HepG2 (cell line): ENCODE measurements around the gene BCAS4. TPM values are rescaled to one million over a fixed set of nuclear protein-coding genes. Genes with fewer than 3 reads are reported as not detected.

Experiments
- ERF ChIP-seq: IDR thresholded peaks from 2 replicates; pipeline ENCODE4 v1.6.1; 2018; ENCODE audit warnings: missing biosample characterization, missing genetic modification reagents
- GZF1 ChIP-seq: sonication (generic); formaldehyde crosslinking; IDR thresholded peaks from 2 replicates; pipeline ENCODE4 v1.5.1; 2020; ENCODE audit warnings: mild to moderate bottlenecking, missing genetic modification reagents
- HMGA1 ChIP-seq: sonication (generic); formaldehyde crosslinking; conservative IDR thresholded peaks from 2 replicates; pipeline ENCODE4 v1.4.0; 2020; ENCODE audit warnings: missing genetic modification reagents
- HOXD1 ChIP-seq: sonication (generic); formaldehyde crosslinking; IDR thresholded peaks from 2 replicates; pipeline ENCODE4 v1.5.0; 2020; ENCODE audit warnings: missing genetic modification reagents
- MATR3 ChIP-seq: sonication (generic); formaldehyde crosslinking; IDR thresholded peaks from 2 replicates; pipeline ENCODE4 v1.4.0; 2020; ENCODE audit warnings: missing genetic modification reagents
- RAD21 ChIP-seq: fragments of 450-650 bp; formaldehyde crosslinking; IDR thresholded peaks from 2 replicates; pipeline ENCODE4 v1.5.0; 2020; ENCODE audit warnings: mild to moderate bottlenecking
- REPIN1 ChIP-seq: sonication (generic); formaldehyde crosslinking; IDR thresholded peaks from 2 replicates; pipeline ENCODE4 v1.8.0; 2022; ENCODE audit warnings: missing genetic modification reagents, low read depth, mild to moderate bottlenecking, borderline replicate concordance
- RFX3 ChIP-seq: IDR thresholded peaks from 2 replicates; pipeline ENCODE4 v1.6.1; 2016; ENCODE audit warnings: missing biosample characterization, missing genetic modification reagents
- SATB2 ChIP-seq: sonication (generic); formaldehyde crosslinking; IDR thresholded peaks from 2 replicates; pipeline ENCODE4 v1.5.0; 2020; ENCODE audit warnings: missing genetic modification reagents
- SMAD3 ChIP-seq: sonication (generic); formaldehyde crosslinking; IDR thresholded peaks from 2 replicates; pipeline ENCODE4 v1.4.0; 2020; ENCODE audit warnings: missing genetic modification reagents
- TBX3 ChIP-seq: fragments of 450-650 bp; IDR thresholded peaks from 2 replicates; pipeline ENCODE4 v1.6.1; 2017; ENCODE audit warnings: antibody characterized with exemption, mild to moderate bottlenecking, inconsistent platforms, borderline replicate concordance
- ZBTB1 ChIP-seq: sonication (generic); formaldehyde crosslinking; IDR thresholded peaks from 2 replicates; pipeline ENCODE4 v1.4.0; 2020; ENCODE audit warnings: missing genetic modification reagents, borderline replicate concordance
- ZNF24 ChIP-seq: fragments of 450-650 bp; IDR thresholded peaks from 2 replicates; pipeline ENCODE4 v1.6.1; 2017; ENCODE audit warnings: antibody characterized with exemption, mild to moderate bottlenecking
- ZNF260 ChIP-seq: sonication (generic); formaldehyde crosslinking; IDR thresholded peaks from 2 replicates; pipeline ENCODE4 v1.4.0; 2020; ENCODE audit warnings: missing genetic modification reagents, low read depth, mild to moderate bottlenecking, borderline replicate concordance
- ZNF430 ChIP-seq: sonication (generic); formaldehyde crosslinking; IDR thresholded peaks from 2 replicates; pipeline ENCODE4 v1.9.0; 2021; ENCODE audit warnings: mild to moderate bottlenecking, missing genetic modification reagents
- ZNF496 ChIP-seq: sonication (generic); formaldehyde crosslinking; IDR thresholded peaks from 2 replicates; pipeline ENCODE4 v1.8.1; 2023; ENCODE audit warnings: mild to moderate bottlenecking, moderate library complexity, missing genetic modification reagents; ENCODE audit not compliant: insufficient replicate concordance
- ZNF563 ChIP-seq: sonication (generic); formaldehyde crosslinking; IDR thresholded peaks from 2 replicates; pipeline ENCODE4 v1.8.0; 2022; ENCODE audit warnings: mild to moderate bottlenecking, moderate library complexity, missing genetic modification reagents
- polyA plus RNA-seq, 8 experiments: library from polyadenylated mRNA; depleted of rRNA in 3 of 8; stranded (reverse) in 7 of 8; unstranded in 1 of 8; fragments of >200 nt; fragmentation: Illumina TruSeq in 4 of 8; extraction: Trizol in 4 of 8; gene quantifications; 2 replicates each; pipeline versions ENCODE4 v1.2.1 to v1.2.3, GENCODE V29; 2011 to 2016; ENCODE audit warnings: low read depth in 4 of 8, missing spikeins in 1 of 8, mixed read lengths in 1 of 8; ENCODE audit not compliant: insufficient read depth in 1 of 8
- total RNA-seq, 5 experiments: library from RNA; depleted of rRNA; stranded (reverse); fragments of >200 nt; fragmentation: Illumina TruSeq; extraction: Trizol; gene quantifications; 2 replicates each; pipeline ENCODE4 v1.2.3, GENCODE V29; 2016; ENCODE audit warnings: low read depth in 1 of 5
- TF ChIP-seq, protein P1 (sequence below): sonication (generic); formaldehyde crosslinking; IDR thresholded peaks from 2 replicates; pipeline ENCODE4; 2020; ENCODE audit warnings: missing genetic modification reagents, mild to moderate bottlenecking, borderline replicate concordance
- TF ChIP-seq, protein P2 (sequence below): sonication (generic); formaldehyde crosslinking; conservative IDR thresholded peaks from 2 replicates; pipeline ENCODE4 v1.4.0; 2020; ENCODE audit warnings: missing genetic modification reagents
- TF ChIP-seq, protein P3 (sequence below): sonication (generic); formaldehyde crosslinking; IDR thresholded peaks from 2 replicates; pipeline ENCODE4 v1.4.0; 2020; ENCODE audit warnings: missing genetic modification reagents
- TF ChIP-seq, protein P4 (sequence below): sonication (generic); formaldehyde crosslinking; IDR thresholded peaks from 2 replicates; pipeline ENCODE4 v1.5.0; 2020; ENCODE audit warnings: missing genetic modification reagents

Gene BCAS4
- total and polyA plus RNA-seq, 2 of the 13 experiments (the other 11 are each of a cell fraction or from before 2014, with no cell fraction given), result 7.2 to 8.0 TPM

DNA sequence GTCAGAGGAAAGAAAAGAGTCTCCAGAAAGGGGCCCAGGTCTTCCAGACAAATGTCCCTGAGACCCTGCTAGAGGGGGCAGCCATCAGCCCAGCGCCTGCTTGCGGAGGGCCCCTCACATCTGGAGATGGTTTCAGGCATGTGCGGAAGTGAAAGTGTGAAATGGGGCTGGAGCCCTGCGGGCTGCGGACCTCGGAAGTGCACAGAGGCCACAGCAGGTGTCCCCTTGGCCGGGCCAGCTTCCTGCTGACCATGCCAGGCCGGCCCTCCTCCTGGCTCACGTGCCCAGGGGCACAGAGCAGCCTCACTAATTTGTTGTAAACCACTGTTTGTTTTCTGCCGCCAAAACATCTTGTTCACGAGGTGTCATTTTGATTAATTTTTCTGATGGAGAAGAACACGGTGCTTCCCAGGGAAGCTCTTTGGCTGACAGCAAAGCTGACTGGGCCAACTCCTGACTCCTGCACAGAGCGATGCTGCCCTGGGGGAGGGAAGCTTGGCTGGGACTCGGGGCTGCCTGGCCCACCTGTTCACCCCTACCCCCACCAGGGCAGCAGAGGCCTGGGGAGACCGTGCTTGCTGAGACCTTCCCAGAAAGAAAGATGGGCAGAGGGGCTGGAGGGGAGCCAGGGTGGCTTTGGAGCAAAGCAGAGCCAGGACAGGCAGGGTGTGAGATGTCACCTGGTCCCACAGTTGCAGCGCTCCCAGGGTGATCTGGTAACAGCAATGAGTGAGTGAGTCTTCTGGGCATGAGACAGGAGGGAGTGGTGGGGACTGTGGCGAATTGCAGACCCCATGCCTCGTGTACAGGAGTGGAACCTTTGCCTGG, 54.2 kb downstream of the BCAS4 start (continued):
- TF ChIP-seq, protein P1, sequence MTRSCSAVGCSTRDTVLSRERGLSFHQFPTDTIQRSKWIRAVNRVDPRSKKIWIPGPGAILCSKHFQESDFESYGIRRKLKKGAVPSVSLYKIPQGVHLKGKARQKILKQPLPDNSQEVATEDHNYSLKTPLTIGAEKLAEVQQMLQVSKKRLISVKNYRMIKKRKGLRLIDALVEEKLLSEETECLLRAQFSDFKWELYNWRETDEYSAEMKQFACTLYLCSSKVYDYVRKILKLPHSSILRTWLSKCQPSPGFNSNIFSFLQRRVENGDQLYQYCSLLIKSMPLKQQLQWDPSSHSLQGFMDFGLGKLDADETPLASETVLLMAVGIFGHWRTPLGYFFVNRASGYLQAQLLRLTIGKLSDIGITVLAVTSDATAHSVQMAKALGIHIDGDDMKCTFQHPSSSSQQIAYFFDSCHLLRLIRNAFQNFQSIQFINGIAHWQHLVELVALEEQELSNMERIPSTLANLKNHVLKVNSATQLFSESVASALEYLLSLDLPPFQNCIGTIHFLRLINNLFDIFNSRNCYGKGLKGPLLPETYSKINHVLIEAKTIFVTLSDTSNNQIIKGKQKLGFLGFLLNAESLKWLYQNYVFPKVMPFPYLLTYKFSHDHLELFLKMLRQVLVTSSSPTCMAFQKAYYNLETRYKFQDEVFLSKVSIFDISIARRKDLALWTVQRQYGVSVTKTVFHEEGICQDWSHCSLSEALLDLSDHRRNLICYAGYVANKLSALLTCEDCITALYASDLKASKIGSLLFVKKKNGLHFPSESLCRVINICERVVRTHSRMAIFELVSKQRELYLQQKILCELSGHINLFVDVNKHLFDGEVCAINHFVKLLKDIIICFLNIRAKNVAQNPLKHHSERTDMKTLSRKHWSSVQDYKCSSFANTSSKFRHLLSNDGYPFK (CRISPR knock-in tag), result 0 out of 2 replicates have a peak, but pooled peaks have one; percentile 25
- no peak for TF ChIP-seq ZNF24
- no peak for TF ChIP-seq ZNF563 (CRISPR knock-in tag)
- no peak for TF ChIP-seq ZNF496 (CRISPR knock-in tag)
- peak; percentile 4; the same call in 1 of the 2 replicates for TF ChIP-seq TBX3
- TF ChIP-seq MATR3 (CRISPR knock-in tag), result no peak
- no peak for TF ChIP-seq SMAD3 (CRISPR knock-in tag)
- TF ChIP-seq, protein P2, sequence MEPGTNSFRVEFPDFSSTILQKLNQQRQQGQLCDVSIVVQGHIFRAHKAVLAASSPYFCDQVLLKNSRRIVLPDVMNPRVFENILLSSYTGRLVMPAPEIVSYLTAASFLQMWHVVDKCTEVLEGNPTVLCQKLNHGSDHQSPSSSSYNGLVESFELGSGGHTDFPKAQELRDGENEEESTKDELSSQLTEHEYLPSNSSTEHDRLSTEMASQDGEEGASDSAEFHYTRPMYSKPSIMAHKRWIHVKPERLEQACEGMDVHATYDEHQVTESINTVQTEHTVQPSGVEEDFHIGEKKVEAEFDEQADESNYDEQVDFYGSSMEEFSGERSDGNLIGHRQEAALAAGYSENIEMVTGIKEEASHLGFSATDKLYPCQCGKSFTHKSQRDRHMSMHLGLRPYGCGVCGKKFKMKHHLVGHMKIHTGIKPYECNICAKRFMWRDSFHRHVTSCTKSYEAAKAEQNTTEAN, result no peak
- TF ChIP-seq, protein P3, sequence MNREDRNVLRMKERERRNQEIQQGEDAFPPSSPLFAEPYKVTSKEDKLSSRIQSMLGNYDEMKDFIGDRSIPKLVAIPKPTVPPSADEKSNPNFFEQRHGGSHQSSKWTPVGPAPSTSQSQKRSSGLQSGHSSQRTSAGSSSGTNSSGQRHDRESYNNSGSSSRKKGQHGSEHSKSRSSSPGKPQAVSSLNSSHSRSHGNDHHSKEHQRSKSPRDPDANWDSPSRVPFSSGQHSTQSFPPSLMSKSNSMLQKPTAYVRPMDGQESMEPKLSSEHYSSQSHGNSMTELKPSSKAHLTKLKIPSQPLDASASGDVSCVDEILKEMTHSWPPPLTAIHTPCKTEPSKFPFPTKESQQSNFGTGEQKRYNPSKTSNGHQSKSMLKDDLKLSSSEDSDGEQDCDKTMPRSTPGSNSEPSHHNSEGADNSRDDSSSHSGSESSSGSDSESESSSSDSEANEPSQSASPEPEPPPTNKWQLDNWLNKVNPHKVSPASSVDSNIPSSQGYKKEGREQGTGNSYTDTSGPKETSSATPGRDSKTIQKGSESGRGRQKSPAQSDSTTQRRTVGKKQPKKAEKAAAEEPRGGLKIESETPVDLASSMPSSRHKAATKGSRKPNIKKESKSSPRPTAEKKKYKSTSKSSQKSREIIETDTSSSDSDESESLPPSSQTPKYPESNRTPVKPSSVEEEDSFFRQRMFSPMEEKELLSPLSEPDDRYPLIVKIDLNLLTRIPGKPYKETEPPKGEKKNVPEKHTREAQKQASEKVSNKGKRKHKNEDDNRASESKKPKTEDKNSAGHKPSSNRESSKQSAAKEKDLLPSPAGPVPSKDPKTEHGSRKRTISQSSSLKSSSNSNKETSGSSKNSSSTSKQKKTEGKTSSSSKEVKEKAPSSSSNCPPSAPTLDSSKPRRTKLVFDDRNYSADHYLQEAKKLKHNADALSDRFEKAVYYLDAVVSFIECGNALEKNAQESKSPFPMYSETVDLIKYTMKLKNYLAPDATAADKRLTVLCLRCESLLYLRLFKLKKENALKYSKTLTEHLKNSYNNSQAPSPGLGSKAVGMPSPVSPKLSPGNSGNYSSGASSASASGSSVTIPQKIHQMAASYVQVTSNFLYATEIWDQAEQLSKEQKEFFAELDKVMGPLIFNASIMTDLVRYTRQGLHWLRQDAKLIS (CRISPR knock-in tag), result no peak
- TF ChIP-seq ZNF430 (CRISPR knock-in tag), result no peak
- no peak for TF ChIP-seq SATB2 (CRISPR knock-in tag)
- TF ChIP-seq REPIN1 (CRISPR knock-in tag), result no peak
- TF ChIP-seq, protein P4, sequence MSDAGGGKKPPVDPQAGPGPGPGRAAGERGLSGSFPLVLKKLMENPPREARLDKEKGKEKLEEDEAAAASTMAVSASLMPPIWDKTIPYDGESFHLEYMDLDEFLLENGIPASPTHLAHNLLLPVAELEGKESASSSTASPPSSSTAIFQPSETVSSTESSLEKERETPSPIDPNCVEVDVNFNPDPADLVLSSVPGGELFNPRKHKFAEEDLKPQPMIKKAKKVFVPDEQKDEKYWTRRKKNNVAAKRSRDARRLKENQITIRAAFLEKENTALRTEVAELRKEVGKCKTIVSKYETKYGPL (CRISPR knock-in tag), result no peak
- TF ChIP-seq HOXD1 (CRISPR knock-in tag), result no peak
- no peak for TF ChIP-seq RAD21 (CRISPR knock-in tag)
- TF ChIP-seq GZF1 (CRISPR knock-in tag), result no peak
- TF ChIP-seq ZBTB1 (CRISPR knock-in tag), result no peak
- no peak for TF ChIP-seq ZNF260 (CRISPR knock-in tag)
- no peak for TF ChIP-seq HMGA1 (CRISPR knock-in tag)
- no peak for TF ChIP-seq ERF
- no peak for TF ChIP-seq RFX3 (CRISPR knock-in tag)
